ENCODE data around the gene NBPF4.
"Not testable (repeated sequence)": the region's sequence is repeated elsewhere in the genome, so short reads cannot be mapped to it uniquely, and the experiment has no call there.

Gene NBPF4, protein sequence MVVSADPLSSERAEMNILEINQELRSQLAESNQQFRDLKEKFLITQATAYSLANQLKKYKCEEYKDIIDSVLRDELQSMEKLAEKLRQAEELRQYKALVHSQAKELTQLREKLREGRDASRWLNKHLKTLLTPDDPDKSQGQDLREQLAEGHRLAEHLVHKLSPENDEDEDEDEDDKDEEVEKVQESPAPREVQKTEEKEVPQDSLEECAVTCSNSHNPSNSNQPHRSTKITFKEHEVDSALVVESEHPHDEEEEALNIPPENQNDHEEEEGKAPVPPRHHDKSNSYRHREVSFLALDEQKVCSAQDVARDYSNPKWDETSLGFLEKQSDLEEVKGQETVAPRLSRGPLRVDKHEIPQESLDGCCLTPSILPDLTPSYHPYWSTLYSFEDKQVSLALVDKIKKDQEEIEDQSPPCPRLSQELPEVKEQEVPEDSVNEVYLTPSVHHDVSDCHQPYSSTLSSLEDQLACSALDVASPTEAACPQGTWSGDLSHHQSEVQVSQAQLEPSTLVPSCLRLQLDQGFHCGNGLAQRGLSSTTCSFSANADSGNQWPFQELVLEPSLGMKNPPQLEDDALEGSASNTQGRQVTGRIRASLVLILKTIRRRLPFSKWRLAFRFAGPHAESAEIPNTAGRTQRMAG

GRCh38 chr1:108243976-108244375, at the start of gene NBPF4:
NBPF4 (minus strand) TSS chr1:108244076; CDS start chr1:108243761, 315 bp downstream.
- in situ Hi-C loops (cut with HindIII; ENCODE audit: low pct_ligation_motif_present, low pct_unique_long_range_greater_than_20kb, low sequenced_read_pairs): not testable (repeated sequence)

GRCh38 chr1:108282528-108283257, 38.8 kb upstream of the NBPF4 start:
- in situ Hi-C loops (cut with HindIII; ENCODE audit: low pct_ligation_motif_present, low pct_unique_long_range_greater_than_20kb, low sequenced_read_pairs); DNase-seq: not testable (repeated sequence)

More at GRCh38 chr1:108243976-108244375, at the start of gene NBPF4:
- DNase-seq: not testable (repeated sequence)

DNA sequence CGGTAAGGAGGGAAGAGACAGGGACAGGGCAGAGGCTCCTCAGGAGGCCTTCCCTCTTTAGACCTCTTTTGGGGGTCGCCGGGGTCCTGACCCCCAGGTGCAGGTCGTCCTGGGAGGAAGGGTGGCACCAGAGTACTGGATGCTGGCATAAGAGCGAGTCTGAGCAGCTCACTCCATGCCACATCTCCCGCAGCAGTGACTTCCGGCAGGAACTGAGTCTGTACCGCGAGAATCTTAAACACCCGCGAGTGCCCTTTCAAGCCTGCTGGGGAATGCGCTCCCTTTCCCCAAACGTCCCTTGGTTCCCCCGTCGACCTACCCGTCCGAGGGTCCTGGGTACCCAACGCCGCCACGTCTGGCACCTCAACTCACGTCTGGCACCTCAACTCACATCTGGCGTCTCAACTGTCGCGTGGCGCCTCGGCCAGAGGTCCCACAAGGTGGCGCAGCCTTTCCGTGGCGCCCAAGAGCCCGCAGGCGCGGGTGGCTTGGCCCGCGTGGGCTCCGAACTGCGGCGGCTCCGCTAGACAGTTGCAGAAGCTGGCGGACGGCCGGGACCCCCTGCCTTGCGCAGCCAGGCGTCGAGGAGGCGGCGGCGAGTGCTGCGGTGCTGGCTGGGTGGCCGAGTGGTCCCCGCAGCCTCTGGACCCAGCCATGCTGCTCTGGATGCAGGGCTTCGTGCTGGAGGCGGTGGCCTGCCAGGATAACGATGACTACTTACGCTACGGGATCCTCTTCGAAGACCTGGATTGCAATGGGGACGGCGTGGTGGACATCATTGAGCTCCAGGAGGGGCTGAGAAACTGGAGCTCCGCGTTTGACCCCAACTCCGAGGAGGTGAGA, 28.8 kb upstream of the NBPF4 start:
- in situ Hi-C loops (cut with HindIII; ENCODE audit: low pct_ligation_motif_present, low pct_unique_long_range_greater_than_20kb, low sequenced_read_pairs); DNase-seq: not testable (repeated sequence)

GRCh38 chr1:108267097-108267496, 23.2 kb upstream of the NBPF4 start:
- DNase-seq; in situ Hi-C loops (cut with HindIII; ENCODE audit: low pct_ligation_motif_present, low pct_unique_long_range_greater_than_20kb, low sequenced_read_pairs): not testable (repeated sequence)

GRCh38 chr1:108261967-108262366, 18.1 kb upstream of the NBPF4 start:
- in situ Hi-C loops (cut with HindIII; ENCODE audit: low pct_ligation_motif_present, low pct_unique_long_range_greater_than_20kb, low sequenced_read_pairs); DNase-seq: not testable (repeated sequence)

GRCh38 chr1:108261519-108261918, 17.6 kb upstream of the NBPF4 start:
- in situ Hi-C loops (cut with HindIII; ENCODE audit: low pct_ligation_motif_present, low pct_unique_long_range_greater_than_20kb, low sequenced_read_pairs); DNase-seq: not testable (repeated sequence)

GRCh38 chr1:108260578-108261259, 16.8 kb upstream of the NBPF4 start:
- DNase-seq; in situ Hi-C loops (cut with HindIII; ENCODE audit: low pct_ligation_motif_present, low pct_unique_long_range_greater_than_20kb, low sequenced_read_pairs): not testable (repeated sequence)

GRCh38 chr1:108255426-108255825, 11.6 kb upstream of the NBPF4 start:
- in situ Hi-C loops (cut with HindIII; ENCODE audit: low pct_ligation_motif_present, low pct_unique_long_range_greater_than_20kb, low sequenced_read_pairs); DNase-seq: not testable (repeated sequence)

DNA sequence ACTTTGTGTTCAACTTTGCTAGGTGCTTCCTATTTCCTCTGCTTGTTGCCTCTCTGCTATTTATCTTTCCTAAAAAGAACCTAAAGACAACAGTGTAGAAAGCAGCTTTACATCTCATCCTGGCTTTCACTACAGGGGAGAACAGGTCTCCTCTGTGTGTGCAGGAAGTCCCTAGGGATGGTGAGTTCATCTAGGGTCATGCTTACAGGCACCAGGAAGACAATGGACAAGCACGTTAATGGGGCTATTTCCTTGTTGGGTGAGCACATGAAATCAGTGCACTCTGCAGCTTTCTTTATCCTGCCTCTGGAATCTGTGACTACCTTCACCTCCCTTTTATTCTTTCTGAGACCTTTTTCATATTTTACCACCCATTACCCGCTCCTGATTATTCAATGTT, 4.5 kb downstream of the NBPF4 start:
- in situ Hi-C loops (cut with HindIII; ENCODE audit: low pct_ligation_motif_present, low pct_unique_long_range_greater_than_20kb, low sequenced_read_pairs); DNase-seq: not testable (repeated sequence)

DNA sequence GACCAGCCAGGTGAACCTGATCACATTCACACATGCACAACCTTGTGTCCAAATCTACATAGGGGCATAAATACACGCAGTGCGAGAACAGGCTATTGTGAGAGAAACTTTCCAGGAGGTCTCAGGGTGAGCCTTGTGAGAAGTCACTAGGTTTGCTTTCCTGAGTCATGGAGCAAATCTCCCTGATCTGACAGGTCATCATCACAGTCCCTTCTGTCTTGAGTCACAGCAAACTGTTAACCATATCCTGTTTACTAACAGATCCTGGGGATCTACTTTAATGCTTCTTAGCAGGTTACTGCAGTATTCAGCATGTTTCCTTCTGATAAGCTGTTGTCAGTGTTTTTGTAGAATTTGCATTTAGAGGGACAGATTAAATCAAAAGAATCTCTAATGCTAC, 8.6 kb downstream of the NBPF4 start:
- in situ Hi-C loops (cut with HindIII; ENCODE audit: low pct_ligation_motif_present, low pct_unique_long_range_greater_than_20kb, low sequenced_read_pairs); DNase-seq: not testable (repeated sequence)

GRCh38 chr1:108232183-108232582, 11.7 kb downstream of the NBPF4 start:
- DNase-seq; in situ Hi-C loops (cut with HindIII; ENCODE audit: low pct_ligation_motif_present, low pct_unique_long_range_greater_than_20kb, low sequenced_read_pairs): not testable (repeated sequence)

GRCh38 chr1:108229976-108230375, 13.9 kb downstream of the NBPF4 start:
- in situ Hi-C loops (cut with HindIII; ENCODE audit: low pct_ligation_motif_present, low pct_unique_long_range_greater_than_20kb, low sequenced_read_pairs): not testable (repeated sequence)

DNA sequence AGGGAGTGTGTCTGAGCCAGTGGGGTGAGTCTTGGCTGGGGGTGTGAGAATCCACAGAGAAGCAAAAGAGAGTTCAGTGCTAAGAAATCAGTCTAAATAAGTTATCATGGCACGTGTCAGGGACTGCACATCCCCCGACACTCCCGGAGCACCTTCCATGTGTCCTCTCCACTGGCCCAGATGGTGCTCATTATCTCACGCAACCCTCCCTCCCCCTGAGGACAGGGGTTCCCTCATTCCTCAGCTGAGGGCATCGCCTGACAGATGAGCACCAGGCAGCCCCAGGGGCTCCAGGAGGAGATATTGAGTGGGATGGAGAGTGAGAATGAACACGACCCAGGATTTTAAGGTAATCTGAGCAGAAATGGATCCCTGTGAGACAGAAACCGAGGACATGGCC, 16.1 kb downstream of the NBPF4 start:
- DNase-seq; in situ Hi-C loops (cut with HindIII; ENCODE audit: low pct_ligation_motif_present, low pct_unique_long_range_greater_than_20kb, low sequenced_read_pairs): not testable (repeated sequence)

More at GRCh38 chr1:108229976-108230375, 13.9 kb downstream of the NBPF4 start:
- not testable (repeated sequence) for DNase-seq

- DNase-seq; in situ Hi-C loops (cut with HindIII; ENCODE audit: low pct_ligation_motif_present, low pct_unique_long_range_greater_than_20kb, low sequenced_read_pairs): not testable (repeated sequence)
These were observed 17.0 kb downstream of the NBPF4 start for GRCh38 chr1:108226855-108227254.

DNA sequence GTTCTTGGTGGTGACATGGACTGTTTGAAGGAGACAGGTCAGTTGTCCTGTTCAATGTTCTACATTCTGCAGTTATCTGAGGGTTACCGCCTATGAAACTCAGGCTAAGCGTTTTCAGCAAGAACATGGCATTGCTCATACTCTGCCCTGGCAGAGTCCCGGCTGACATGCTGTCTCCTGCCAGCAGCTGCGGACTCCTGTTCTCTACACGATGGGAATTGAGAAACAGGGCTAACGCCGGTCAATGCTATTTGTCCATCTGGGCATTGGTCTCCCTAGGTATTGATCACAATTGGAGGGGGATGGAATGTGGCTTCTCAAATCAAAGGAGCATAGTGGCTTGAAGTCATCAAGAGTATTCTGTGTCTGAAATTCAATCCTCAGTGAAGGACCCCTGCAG, 20.6 kb downstream of the NBPF4 start:
- in situ Hi-C loops (cut with HindIII; ENCODE audit: low pct_ligation_motif_present, low pct_unique_long_range_greater_than_20kb, low sequenced_read_pairs); DNase-seq: not testable (repeated sequence)

- in situ Hi-C loops (cut with HindIII; ENCODE audit: low pct_ligation_motif_present, low pct_unique_long_range_greater_than_20kb, low sequenced_read_pairs); DNase-seq: not testable (repeated sequence)
These were observed 26.2 kb downstream of the NBPF4 start for GRCh38 chr1:108217515-108218174.

- DNase-seq; in situ Hi-C loops (cut with HindIII; ENCODE audit: low pct_ligation_motif_present, low pct_unique_long_range_greater_than_20kb, low sequenced_read_pairs): not testable (repeated sequence)
These were observed 26.9 kb downstream of the NBPF4 start for GRCh38 chr1:108217007-108217406.

All from ACHN (cell line).